GM19240 (cell line): Measurements from ENCODE around the gene SERINC2.
"Not testable (repeated sequence)": the region's sequence is repeated elsewhere in the genome, so short reads cannot be mapped to it uniquely, and the experiment has no call there.

ENCODE experiments used
- DNase-seq: peaks from one replicate; pipeline ENCODE4 v3.0.0; 2011; ENCODE audit warnings: low spot score; ENCODE audit not compliant: insufficient read length

SERINC2 gene

DNA sequence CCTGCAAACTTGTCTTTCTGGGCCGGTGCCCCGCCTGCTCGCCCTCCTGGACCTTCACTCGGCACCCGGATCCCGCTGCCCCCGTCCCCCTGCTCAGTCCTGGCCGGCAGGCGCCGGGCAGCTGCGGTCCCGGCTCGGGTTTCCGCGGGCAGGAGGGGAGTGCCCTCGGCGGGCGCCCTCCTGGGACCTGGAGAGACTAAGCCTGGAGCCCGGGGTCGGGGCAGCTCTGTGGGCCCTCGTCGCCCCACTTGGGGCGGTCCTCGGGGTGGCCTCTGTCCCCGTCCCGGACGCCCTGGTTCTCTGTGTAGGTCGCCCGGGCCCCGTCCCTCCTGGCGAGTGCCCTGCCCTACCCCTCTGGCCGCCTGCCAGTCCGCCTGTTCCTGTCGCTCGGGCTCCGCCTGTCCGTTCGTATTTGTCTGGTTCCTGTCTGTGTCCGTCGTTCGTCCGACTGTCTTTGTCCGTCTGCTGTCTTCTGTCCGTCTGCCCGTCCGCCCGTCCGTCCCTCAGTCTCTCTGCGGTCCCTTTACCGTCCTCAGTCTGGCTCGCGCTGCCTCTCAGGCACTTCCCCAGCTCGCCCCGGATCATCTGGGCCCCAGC is 490 bp downstream of the SERINC2 start:
- no peak for DNase-seq

DNA sequence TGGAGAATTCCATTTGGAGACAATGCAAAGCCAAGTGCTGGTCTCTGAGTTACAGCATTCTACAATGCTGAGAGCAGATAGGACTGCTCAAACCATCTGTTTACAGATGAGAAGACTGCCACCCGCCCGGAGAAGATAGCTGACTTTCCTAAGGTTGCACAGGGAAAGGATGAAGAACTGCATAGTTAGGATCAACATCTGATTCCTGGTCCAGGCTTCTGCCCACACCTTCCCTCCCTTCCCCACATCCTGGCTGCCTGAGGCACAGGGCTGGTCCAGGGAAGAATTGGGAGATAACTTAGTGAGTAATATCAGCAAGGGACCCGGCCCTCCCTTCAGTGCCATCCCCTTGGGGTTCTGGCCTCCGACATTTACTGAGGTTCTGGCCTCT is 2.0 kb downstream of the SERINC2 start:
- DNase-seq = no peak

DNA sequence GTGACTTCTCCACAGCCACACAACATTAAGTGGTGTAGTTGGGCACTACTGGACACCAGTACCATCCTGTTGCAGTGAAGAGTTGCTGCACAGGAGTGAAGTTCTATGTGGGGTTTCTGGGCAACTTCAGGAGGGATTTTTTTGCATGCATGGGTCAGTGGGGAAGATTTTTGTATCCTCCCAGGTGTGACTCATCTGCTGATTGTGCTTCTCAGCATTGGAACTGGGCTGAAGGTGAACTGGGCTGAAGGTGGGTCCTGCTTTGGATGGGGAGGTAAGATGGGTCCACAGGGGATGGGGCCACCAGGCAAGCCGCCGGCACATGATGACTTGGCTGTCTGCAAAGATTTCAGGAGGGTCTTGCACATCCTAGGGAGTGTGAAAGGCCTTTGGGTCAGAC is 2.6 kb downstream of the SERINC2 start:
- DNase-seq = no peak

DNA sequence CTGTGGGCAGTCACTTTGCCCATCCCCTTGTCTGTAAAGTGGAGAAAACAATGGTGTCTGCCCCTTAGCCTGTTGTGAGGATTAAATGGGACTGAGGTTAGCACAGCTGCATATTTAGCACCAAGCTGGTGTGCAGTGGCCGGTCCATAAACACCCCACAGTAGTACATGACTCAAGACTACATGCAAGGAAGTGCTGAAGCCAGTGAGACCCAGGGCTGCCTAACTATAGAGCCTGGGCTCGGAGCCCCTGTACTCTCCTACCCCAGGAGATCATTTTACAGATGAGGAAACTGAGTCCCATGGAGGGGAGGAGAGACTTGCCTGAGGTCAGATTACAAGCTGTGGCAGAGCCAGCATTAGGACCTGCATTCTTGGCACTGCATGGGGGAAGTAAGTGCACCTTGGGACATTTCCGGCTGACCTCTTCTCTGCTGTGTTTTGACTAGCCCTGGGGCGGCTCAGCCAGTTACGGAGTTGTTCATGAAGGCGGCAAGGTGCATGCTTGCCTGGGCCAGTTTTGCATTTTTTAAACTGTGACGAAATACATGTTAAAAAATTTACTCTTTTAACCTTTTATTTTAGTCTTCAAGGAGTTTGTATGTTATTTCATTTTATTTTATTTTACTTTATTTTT is 3.2 kb downstream of the SERINC2 start:
- DNase-seq = no peak

DNA sequence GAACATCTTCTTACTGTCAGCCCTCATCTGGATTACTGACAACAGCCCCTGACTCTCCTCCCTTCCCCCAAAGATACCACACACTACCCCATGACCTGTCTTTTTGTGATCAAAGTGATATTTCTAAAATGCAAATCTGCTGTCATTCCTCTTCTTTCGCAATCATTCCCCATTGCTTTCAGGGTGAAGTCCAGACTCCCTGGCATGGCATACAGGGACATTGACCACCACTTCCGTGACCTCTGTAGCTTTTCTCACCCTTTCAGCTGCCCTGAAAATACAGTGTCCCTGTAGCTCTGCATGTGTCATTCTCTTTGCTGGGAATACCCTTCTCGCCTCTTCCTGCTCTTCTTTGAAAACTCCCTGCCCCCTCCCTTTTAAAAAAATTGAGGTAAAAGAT is 4.1 kb downstream of the SERINC2 start:
- DNase-seq = no peak

DNA sequence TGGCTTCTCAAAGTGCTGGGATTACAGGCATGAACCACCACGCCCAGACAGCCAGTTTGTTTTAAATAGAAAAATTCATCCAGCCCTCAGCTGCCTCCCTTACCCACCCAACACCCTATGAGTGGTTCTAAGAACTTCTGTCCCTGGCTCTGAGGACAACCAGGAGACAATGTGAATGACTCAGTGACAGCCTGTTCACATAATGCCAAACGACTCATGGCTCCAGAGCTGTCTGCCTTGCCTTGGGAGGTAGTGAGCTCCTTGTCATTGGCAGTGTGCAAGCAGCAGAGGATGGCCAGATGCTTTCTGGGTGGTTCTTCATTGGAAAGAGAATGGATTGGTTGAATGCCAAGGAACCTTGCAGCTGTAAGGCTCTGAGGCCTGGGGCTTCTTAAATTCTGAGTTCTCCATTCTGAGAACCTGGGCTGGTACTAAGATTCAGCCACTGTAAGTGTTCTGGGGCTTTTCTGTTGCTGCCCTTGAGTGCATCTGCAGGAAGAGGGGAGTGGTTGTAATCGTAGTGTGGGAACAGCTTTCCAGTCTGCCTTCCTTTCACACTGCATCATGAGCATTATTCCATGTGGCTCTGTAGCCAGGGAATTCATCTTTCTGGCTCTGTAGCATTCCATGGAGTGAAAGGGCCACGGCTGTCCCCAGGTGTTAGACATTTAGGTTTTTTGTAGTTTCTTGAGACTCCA is 5.8 kb downstream of the SERINC2 start:
- no peak for DNase-seq

DNA sequence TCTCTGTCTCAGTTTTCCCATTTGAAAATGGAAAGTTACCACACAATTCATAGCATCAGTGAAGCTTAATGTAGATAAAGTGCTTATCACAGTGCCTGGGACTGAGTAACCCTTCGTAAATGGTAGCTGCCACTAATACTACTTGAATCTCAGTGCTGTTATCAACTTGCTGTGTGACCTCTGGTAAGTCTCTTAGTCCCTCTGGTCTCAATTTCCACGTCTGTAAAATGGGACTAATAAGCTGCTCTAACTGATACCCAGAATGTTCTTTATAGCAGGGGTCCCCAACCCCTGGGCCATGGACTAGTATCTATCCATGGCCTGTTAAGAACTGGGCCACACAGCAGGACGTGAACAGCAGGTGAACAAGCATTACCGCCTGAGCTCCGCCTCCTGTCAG is 7.7 kb downstream of the SERINC2 start:
- no peak for DNase-seq

DNA sequence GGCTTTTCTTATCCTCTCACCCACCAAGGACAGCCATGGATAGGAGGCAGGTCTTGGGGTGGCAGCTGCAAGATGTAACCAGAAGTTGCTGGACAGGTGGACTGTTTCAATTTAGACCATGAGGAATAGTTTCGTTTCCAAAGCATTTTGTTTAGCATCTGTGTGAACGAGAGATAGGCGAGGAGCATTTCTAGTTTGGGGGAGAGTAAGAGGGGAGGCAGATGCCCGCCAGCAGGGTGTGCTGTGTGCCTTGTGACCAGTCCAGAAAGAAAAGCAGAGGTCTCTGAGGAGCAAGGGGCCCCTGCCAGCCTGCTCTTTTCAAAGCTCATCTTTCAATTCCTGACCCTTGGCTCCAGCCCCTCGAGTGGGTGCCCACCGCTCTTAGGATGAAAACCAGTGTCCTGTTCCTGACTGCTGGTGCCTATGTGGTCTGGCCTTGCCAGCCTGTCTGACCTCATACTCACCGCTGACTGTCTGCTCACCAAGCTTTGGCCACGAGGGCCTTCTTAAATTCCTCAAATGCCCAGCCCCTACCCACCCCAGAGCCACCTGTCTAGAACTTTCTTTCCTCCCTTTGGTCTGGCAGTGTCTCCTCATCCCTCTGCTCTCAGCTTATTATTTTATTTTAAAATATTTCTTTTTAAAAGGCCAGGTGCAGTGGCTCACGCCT is 8.5 kb downstream of the SERINC2 start:
- no peak for DNase-seq

DNA sequence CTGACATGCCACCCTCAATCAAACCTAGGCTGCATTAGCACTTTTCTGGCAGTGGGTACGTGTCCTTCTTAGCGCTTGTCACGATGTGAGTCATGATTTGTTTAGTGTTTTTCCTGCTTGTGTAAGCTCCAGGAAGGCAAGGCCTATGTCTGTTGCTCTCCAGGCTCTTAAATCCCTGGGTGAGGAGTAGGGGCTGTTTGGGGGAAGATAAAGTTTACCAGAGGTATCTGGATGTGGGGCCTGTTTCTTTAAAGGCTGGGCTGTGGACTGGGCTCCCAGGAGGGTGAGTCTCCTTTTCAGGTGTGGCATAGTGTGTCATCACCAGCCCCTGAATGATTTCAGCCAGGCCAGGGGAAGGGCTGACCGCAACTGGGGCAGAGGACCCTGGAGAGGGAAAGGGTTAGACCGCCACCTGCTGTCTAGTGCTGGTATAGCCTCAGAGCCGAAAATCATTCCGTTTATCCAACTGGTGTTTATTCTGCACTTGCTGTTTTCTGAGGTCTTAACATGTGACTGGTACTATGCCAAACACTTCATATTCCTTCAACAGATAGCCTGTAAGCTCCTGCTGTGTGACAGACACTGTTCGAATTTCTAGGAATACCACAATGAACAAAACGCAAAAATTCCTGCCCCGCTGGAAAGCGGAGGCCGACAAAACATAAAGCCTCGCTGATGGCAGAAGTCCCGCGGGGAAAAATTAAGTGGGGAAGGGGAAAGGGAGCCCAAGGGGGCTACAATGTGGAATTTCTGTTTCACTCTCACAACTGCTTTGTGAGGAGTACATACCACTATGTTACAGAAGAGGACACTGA is 9.7 kb downstream of the SERINC2 start:
- DNase-seq = no peak

DNA sequence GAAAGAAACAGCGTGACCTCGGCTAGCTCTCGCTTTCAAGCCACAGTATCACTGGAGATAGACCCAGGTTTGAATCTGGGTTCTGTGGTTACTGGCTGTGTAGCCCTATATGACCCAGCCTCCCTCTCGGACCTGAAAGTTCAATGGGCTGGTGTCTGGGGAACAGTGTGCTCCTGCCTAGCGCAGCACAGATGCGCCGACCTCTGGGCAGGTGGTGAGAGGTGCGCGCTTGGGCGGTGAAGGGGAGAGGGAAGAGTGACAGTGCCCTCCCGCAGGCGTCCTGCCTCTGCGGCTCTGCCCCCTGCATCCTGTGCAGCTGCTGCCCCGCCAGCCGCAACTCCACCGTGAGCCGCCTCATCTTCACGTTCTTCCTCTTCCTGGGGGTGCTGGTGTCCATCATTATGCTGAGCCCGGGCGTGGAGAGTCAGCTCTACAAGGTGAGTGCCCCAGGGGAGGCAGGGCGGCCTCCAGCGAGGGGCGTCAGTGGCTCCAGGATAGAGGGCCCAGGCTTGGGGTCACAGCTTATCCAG is 10.5 kb downstream of the SERINC2 start:
- DNase-seq = peak; percentile 57

DNA sequence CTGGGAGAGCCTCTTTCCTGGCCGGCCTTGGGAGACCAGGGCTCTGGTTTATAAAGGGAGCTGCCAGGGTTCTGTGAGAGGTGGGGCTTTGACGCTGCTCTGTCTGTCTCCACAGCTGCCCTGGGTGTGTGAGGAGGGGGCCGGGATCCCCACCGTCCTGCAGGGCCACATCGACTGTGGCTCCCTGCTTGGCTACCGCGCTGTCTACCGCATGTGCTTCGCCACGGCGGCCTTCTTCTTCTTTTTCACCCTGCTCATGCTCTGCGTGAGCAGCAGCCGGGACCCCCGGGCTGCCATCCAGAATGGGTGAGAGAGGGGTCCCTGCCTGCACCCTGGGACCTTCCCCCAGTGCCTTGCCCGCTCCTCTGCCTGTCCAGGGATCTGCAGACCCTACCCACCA is 11.6 kb downstream of the SERINC2 start:
- DNase-seq = no peak

DNA sequence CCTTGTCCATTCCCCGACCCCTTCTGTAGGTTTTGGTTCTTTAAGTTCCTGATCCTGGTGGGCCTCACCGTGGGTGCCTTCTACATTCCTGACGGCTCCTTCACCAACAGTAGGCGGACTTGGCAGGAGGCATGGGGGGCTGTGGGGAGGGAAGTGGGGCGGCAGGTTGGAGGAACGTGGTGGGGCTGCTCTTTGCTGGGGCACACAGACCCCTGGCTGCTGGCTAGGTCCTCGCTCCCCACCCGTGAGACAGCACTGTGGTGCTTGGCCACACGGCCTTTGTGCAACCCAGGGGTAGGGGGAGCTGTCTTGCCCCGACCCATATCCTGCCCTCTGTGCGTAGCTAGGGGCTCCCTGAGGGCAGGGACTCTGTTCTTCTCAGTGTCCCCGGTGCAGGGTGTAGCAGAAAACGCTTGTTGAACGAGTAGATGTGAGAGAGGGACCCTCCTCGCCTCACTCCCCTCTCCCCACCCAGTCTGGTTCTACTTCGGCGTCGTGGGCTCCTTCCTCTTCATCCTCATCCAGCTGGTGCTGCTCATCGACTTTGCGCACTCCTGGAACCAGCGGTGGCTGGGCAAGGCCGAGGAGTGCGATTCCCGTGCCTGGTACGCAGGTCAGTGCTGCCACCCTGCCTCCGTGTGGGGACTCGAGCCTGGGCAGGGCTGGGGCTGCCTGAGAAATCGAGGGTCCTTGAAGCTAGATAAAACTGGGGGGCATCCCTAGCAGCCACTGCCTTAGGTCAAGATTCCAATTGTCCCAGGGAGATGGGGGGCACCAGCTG is 12.5 kb downstream of the SERINC2 start:
- DNase-seq = no peak

DNA sequence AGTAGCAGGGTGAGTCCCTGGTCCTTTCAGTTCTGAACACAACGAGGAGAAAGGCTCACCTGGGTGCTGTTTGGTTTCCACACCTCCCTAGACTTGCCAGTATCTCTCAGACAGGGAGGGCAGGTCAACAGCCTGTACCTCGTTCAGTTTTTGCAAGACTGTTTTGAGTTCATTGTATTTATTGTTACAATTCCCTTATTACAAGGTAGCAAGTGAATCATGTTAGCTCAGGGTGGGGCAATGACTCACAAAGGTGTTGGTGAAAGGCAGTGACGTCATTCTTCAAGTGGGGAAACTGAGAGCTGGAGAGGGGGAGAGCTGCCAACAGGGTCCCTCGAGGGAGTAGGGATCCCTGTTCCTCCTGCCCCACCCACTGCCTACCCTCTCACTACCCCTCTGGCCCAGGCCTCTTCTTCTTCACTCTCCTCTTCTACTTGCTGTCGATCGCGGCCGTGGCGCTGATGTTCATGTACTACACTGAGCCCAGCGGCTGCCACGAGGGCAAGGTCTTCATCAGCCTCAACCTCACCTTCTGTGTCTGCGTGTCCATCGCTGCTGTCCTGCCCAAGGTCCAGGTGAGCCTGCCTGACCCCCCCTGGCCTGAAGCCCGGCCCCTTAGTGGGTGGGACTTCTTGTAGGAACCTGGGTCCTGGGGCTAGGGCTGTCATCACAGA is 13.4 kb downstream of the SERINC2 start:
- no peak for DNase-seq

DNA sequence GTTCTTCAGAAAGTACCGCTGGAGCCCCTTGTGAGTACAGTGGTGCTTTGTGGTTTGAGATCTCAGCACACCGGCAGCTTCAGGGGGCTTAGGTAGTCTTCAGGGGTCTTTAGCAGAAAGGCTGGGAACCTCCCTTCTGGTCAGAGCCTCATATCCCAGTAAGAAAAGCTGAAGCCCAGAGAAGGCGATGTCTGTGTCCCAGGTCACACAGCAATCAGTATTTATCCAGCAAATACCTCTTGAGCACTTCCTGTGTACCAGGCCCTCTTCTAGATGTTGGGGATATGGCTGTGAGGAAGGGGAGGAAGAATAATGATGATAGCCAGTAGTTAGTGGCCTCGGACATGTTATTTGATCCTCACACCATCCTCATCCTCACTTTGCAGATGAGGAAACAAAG is 14.3 kb downstream of the SERINC2 start:
- DNase-seq = no peak

DNA sequence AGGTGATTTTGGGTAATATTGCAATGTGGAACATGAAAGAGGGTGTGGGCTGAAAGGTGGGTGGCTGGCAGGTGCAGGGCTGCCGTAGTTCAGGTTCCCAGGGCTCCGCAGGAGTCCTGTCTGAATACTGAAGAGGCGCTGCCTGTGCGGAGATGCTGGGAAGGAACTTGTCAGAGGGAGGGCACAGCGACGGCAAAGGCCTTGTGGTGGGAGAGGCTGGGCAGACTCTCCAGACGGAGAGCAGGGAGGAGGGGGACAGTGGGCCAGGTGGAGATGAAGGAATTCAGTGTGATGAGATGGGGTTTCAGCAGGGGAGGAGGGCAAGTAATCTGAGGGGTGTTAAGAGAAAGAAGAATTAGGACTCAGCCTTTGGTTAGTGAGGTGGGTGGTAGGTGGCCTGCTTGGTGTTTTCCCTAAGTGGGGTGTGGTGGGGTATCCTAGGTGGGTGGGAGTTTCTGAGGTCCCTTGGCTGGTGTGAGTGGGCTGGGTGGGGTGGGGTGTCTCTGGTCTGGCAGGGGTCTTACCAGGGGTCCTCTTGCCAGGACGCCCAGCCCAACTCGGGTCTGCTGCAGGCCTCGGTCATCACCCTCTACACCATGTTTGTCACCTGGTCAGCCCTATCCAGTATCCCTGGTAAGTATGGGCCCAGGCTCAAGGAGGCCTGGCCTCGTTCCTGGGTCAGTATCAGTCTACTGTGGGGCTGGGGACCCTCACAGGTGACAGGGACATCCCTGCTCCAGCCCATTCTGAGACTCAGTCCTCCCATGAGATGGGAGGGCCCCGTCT is 15.6 kb downstream of the SERINC2 start:
- no peak for DNase-seq

DNA sequence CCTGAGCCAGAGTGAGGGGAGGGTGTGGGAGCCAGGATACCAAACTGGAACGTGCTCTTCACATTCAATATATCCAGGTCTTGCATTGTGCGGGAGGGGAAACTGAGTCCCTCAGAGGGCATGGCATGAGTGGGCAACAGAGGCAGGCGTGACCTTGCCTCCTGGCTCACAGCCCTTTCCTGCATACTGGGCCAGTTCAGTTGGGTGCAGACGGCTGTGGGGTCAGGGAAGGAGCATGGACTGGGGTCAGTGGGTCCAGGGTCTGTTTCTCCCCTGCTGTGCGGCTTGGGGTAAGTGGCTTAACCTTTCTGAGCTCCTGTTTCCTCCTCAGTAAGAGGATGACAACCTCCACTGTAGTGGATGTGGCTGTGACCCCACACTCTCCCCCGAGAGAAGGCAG is 16.6 kb downstream of the SERINC2 start:
- no peak for DNase-seq

DNA sequence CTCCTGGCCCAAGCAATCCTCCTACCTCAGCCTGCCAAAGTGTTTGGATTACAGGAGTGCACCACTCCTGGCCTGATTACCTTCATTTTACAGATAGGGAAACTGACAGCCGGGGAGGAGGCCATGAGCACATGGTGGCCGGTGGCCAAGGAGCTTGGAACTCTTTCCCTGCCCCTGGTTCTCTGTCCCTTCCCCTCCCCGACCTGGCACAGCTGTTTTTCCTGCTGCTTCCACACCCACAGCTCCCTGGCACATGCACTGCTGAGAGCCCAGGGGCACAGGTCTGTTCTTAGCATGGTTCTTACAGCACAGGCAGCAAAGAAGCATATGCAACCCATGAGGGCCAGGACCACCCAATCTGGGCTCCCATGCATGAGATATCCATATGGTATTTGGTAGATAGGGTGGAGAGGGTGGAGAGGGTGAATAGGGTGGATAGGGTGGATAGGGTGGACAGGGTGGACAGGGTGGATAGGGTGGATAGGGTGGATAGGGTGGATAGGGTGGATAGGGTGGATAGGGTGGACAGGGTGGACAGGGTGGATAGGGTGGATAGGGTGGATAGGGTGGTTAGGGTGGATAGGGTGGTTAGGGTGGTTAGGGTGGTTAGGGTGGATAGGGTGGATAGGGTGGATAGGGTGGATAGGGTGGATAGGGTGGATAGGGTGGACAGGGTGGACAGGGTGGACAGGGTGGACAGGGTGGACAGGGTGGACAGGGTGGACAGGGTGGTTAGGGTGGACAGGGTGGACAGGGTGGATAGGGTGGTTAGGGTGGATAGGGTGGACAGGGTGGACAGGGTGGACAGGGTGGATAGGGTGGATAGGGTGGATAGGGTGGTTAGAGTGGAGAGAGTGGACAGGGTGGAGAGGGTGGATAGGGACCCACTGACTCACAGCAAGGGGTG is 18.6 kb downstream of the SERINC2 start:
- not testable (repeated sequence) for DNase-seq
